ENCODE measurements around the gene ARMH4. TPM values are rescaled to one million over a fixed set of nuclear protein-coding genes. Genes with fewer than 3 reads are reported as not detected.

Gene ARMH4
- total RNA-seq, 1 experiment from 2014 or later: 42.6 TPM

GRCh38 chr14:58054100-58054499 is 97.9 kb downstream of the ARMH4 start:
- Histone ChIP-seq H3K79me2 (ENCODE audit: insufficient read depth, low read length) (no peaks in the 10 kb centered on the region), H2BK15ac (ENCODE audit: low read depth, low read length) (no peak overlapping the region), H2BK12ac (ENCODE audit: insufficient read length, low read depth, low read length) (no peak overlapping the region), H3K27me3 (ENCODE audit: insufficient read depth, low read length) (no peaks in the 10 kb centered on the region), H3K9me3 (ENCODE audit: control insufficient read depth, low read depth, low read length) (no peaks in the 10 kb centered on the region), H3T11ph (ENCODE audit: low read length) (no peak overlapping the region), H3K4me1 (ENCODE audit: insufficient read depth, low read length) (no peaks in the 10 kb centered on the region), H2BK120ac (ENCODE audit: low read depth, low read length, poor library complexity, severe bottlenecking) (no peak overlapping the region), H3K23me2 (ENCODE audit: insufficient read length, low read depth, low read length, poor library complexity, severe bottlenecking) (no peaks in the 10 kb centered on the region), H2AK5ac (ENCODE audit: insufficient read length, low read length) (no peak overlapping the region), H4K5ac (ENCODE audit: insufficient read length, low read depth, low read length) (no peak overlapping the region), H3K79me1 (ENCODE audit: insufficient read depth, low read depth, low read length, poor library complexity, severe bottlenecking) (no peaks in the 10 kb centered on the region), H3K23ac (ENCODE audit: insufficient read length, low read depth, low read length) (no peak overlapping the region), H3K27ac (ENCODE audit: insufficient read length, low read depth, low read length) (no peak overlapping the region), H2BK5ac (ENCODE audit: insufficient read length, low read length) (no peak overlapping the region), H3K14ac (ENCODE audit: insufficient read depth, low read length) (no peak overlapping the region), H3K18ac (ENCODE audit: insufficient read length, low read depth, low read length) (no peak overlapping the region), H2AFZ (ENCODE audit: low read length) (no peak overlapping the region), H3K9ac (ENCODE audit: extremely low read depth, insufficient read length, low read length) (no peak overlapping the region), H3K4ac (ENCODE audit: low read depth, low read length) (no peak overlapping the region), H2BK20ac (ENCODE audit: low read depth, low read length, poor library complexity, severe bottlenecking) (no peak overlapping the region), H3K4me2 (ENCODE audit: insufficient read depth, insufficient read length, low read length) (no peak overlapping the region), H4K8ac (replicated peaks; ENCODE audit: insufficient read length, low read depth, low read length) (no peak overlapping the region), H4K20me1 (ENCODE audit: control insufficient read depth, insufficient read depth, insufficient read length) (no peaks in the 10 kb centered on the region), H4K91ac (ENCODE audit: insufficient read length, low read depth, low read length) (no peak overlapping the region), H3K56ac (ENCODE audit: insufficient read length, low read depth, low read length) (no peak overlapping the region)
- peaks cover 0 to 4% (median 0%) of the 10 kb centered on the region in 3 experiments; a peak in 1 of 7 replicates for H3K36me3 Mint-ChIP-seq (ENCODE audit: insufficient read depth in 1 of 3, low read depth in 3 of 3)
- DNase-seq: no peak
- no peaks in the 10 kb centered on the region for H3K4me1 Mint-ChIP-seq
- no peaks in the 10 kb centered on the region for H3K27me3 Mint-ChIP-seq (ENCODE audit: low read depth)
- WGBS (ENCODE audit: extremely low coverage, insufficient read length, low lambda C conversion rate): no CpG with 5 or more reads among the region's 3 CpGs
- no peak overlapping the region for H3K4me3 Mint-ChIP-seq
- TF ChIP-seq CTCF (conservative IDR thresholded peaks at IDR 0.05): no peak
- H3K27ac Mint-ChIP-seq: no peak overlapping the region
- no peaks in the 10 kb centered on the region for H3K9me3 Mint-ChIP-seq

All from H9 (cell line).